Measurements from ENCODE around the gene NOXRED1. TPM values are rescaled to one million over a fixed set of nuclear protein-coding genes. Genes with fewer than 3 reads are reported as not detected.
A peak's percentile ranks its signal among the peaks of the same experiment; 100 is the strongest.

Gene NOXRED1
- polyA plus RNA-seq (2013, experiment 1 of 4) = 0.56 TPM
- polyA plus RNA-seq (2013, experiment 2 of 4) = 0.27 TPM
- 0.27 TPM for polyA plus RNA-seq (2013, experiment 3 of 4)
- polyA plus RNA-seq (2013, experiment 4 of 4) = 0.41 TPM

GRCh38 chr14:77423423-77423822 is at the start of gene NOXRED1:
NOXRED1 (minus strand) TSS chr14:77423523; CDS start chr14:77422889, 634 bp downstream.
- Histone ChIP-seq H3K36me3 (ENCODE audit: control insufficient read depth, insufficient read depth, low read length) (peaks cover 34% of the 10 kb centered on the region), H3K4me3 (ENCODE audit: insufficient read depth, low read depth, low read length) (no peak within 1 kb of the TSS), H3K9me3 (ENCODE audit: control insufficient read depth, low read length) (no peaks in the 10 kb centered on the region), H3K27me3 (ENCODE audit: control insufficient read depth, insufficient read depth, low read length, poor library complexity, severe bottlenecking) (no peaks in the 10 kb centered on the region), H3K4me1 (ENCODE audit: control insufficient read depth, insufficient read depth, low read length) (no peaks in the 10 kb centered on the region), H3K27ac (ENCODE audit: insufficient read depth, low read depth, low read length, poor library complexity, severe bottlenecking) (no peak within 1 kb of the TSS)
- 94 to 96% methylated on average over 1 of the region's 1 CpG for WGBS, 2 experiments

GRCh38 chr14:77470224-77470870 is 47.0 kb upstream of the NOXRED1 start:
- Histone ChIP-seq H3K4me3 (ENCODE audit: insufficient read depth, low read depth, low read length) (no peak overlapping the region), H3K27ac (ENCODE audit: insufficient read depth, low read depth, low read length, poor library complexity, severe bottlenecking) (no peak overlapping the region), H3K4me1 (ENCODE audit: control insufficient read depth, insufficient read depth, low read length) (no peaks in the 10 kb centered on the region), H3K27me3 (ENCODE audit: control insufficient read depth, insufficient read depth, low read length, poor library complexity, severe bottlenecking) (no peaks in the 10 kb centered on the region), H3K36me3 (ENCODE audit: control insufficient read depth, insufficient read depth, low read length) (peaks cover 22% of the 10 kb centered on the region), H3K9me3 (ENCODE audit: control insufficient read depth, low read length) (no peaks in the 10 kb centered on the region)
- WGBS, 2 experiments = 87% methylated on average over 5 of the region's 5 CpGs

GRCh38 chr14:77469539-77469938 is 46.2 kb upstream of the NOXRED1 start:
- no peak overlapping the region for H3K27ac ChIP-seq (ENCODE audit: insufficient read depth, low read depth, low read length, poor library complexity, severe bottlenecking)
- no peaks in the 10 kb centered on the region for H3K4me1 ChIP-seq (ENCODE audit: control insufficient read depth, insufficient read depth, low read length)
- H3K27me3 ChIP-seq (ENCODE audit: control insufficient read depth, insufficient read depth, low read length, poor library complexity, severe bottlenecking) = no peaks in the 10 kb centered on the region
- no peak overlapping the region for H3K4me3 ChIP-seq (ENCODE audit: insufficient read depth, low read depth, low read length)
- no peaks in the 10 kb centered on the region for H3K9me3 ChIP-seq (ENCODE audit: control insufficient read depth, low read length)
- peaks cover 28% of the 10 kb centered on the region for H3K36me3 ChIP-seq (ENCODE audit: control insufficient read depth, insufficient read depth, low read length)
- 90 to 92% methylated on average over 1 of the region's 1 CpG for WGBS, 2 experiments

GRCh38 chr14:77469067-77469505 is 45.8 kb upstream of the NOXRED1 start:
- Histone ChIP-seq H3K4me3 (ENCODE audit: insufficient read depth, low read depth, low read length) (no peak overlapping the region), H3K27ac (ENCODE audit: insufficient read depth, low read depth, low read length, poor library complexity, severe bottlenecking) (no peak overlapping the region), H3K27me3 (ENCODE audit: control insufficient read depth, insufficient read depth, low read length, poor library complexity, severe bottlenecking) (no peaks in the 10 kb centered on the region), H3K4me1 (ENCODE audit: control insufficient read depth, insufficient read depth, low read length) (no peaks in the 10 kb centered on the region), H3K36me3 (ENCODE audit: control insufficient read depth, insufficient read depth, low read length) (peaks cover 32% of the 10 kb centered on the region), H3K9me3 (ENCODE audit: control insufficient read depth, low read length) (no peaks in the 10 kb centered on the region)
- 90 to 92% methylated on average over 14 of the region's 14 CpGs for WGBS, 2 experiments

- H3K36me3 ChIP-seq (ENCODE audit: control insufficient read depth, insufficient read depth, low read length) = peaks cover 41% of the 10 kb centered on the region
- H3K4me3 ChIP-seq (ENCODE audit: insufficient read depth, low read depth, low read length) = no peak overlapping the region
- no peaks in the 10 kb centered on the region for H3K9me3 ChIP-seq (ENCODE audit: control insufficient read depth, low read length)
- 92 to 95% methylated on average over 5 of the region's 5 CpGs for WGBS, 2 experiments
- no peak overlapping the region for H3K27ac ChIP-seq (ENCODE audit: insufficient read depth, low read depth, low read length, poor library complexity, severe bottlenecking)
- H3K4me1 ChIP-seq (ENCODE audit: control insufficient read depth, insufficient read depth, low read length) = no peaks in the 10 kb centered on the region
- no peaks in the 10 kb centered on the region for H3K27me3 ChIP-seq (ENCODE audit: control insufficient read depth, insufficient read depth, low read length, poor library complexity, severe bottlenecking)
Observed at GRCh38 chr14:77467801-77468200, 44.5 kb upstream of the NOXRED1 start.

- H3K36me3 ChIP-seq (ENCODE audit: control insufficient read depth, insufficient read depth, low read length) = peaks cover 37% of the 10 kb centered on the region
- H3K9me3 ChIP-seq (ENCODE audit: control insufficient read depth, low read length) = no peaks in the 10 kb centered on the region
- peak overlapping the region; percentile 98 for H3K4me3 ChIP-seq (ENCODE audit: insufficient read depth, low read depth, low read length)
- peaks cover 12% of the 10 kb centered on the region for H3K4me1 ChIP-seq (ENCODE audit: control insufficient read depth, insufficient read depth, low read length)
- H3K27me3 ChIP-seq (ENCODE audit: control insufficient read depth, insufficient read depth, low read length, poor library complexity, severe bottlenecking) = no peaks in the 10 kb centered on the region
- H3K27ac ChIP-seq (ENCODE audit: insufficient read depth, low read depth, low read length, poor library complexity, severe bottlenecking) = no peak overlapping the region
- 49 to 53% methylated on average over 13 of the region's 13 CpGs for WGBS, 2 experiments
Observed at GRCh38 chr14:77459072-77459723, 35.9 kb upstream of the NOXRED1 start.

- no peaks in the 10 kb centered on the region for H3K27me3 ChIP-seq (ENCODE audit: control insufficient read depth, insufficient read depth, low read length, poor library complexity, severe bottlenecking)
- peaks cover 30% of the 10 kb centered on the region for H3K36me3 ChIP-seq (ENCODE audit: control insufficient read depth, insufficient read depth, low read length)
- H3K27ac ChIP-seq (ENCODE audit: insufficient read depth, low read depth, low read length, poor library complexity, severe bottlenecking) = peak overlapping the region; percentile 79
- H3K9me3 ChIP-seq (ENCODE audit: control insufficient read depth, low read length) = no peaks in the 10 kb centered on the region
- WGBS, 2 experiments = 0 to 1% methylated on average over 28 to 29 of the region's 29 CpGs
- peak overlapping the region; percentile 98 for H3K4me3 ChIP-seq (ENCODE audit: insufficient read depth, low read depth, low read length)
- H3K4me1 ChIP-seq (ENCODE audit: control insufficient read depth, insufficient read depth, low read length) = peaks cover 12% of the 10 kb centered on the region
Observed at GRCh38 chr14:77458249-77458950, 35.1 kb upstream of the NOXRED1 start.

- Histone ChIP-seq H3K9me3 (ENCODE audit: control insufficient read depth, low read length) (no peaks in the 10 kb centered on the region), H3K36me3 (ENCODE audit: control insufficient read depth, insufficient read depth, low read length) (peaks cover 26% of the 10 kb centered on the region), H3K27me3 (ENCODE audit: control insufficient read depth, insufficient read depth, low read length, poor library complexity, severe bottlenecking) (no peaks in the 10 kb centered on the region), H3K27ac (ENCODE audit: insufficient read depth, low read depth, low read length, poor library complexity, severe bottlenecking) (peak within 1 kb of the TSS; percentile 79), H3K4me1 (ENCODE audit: control insufficient read depth, insufficient read depth, low read length) (peaks cover 12% of the 10 kb centered on the region), H3K4me3 (ENCODE audit: insufficient read depth, low read depth, low read length) (peak within 1 kb of the TSS; percentile 98)
- 0% methylated on average over 50 of the region's 50 CpGs for WGBS, 2 experiments
Observed at GRCh38 chr14:77457522-77458248, 34.4 kb upstream of the NOXRED1 start, which contains the start of the genes AHSA1 and VIPAS39. AHSA1 (plus strand) TSS chr14:77458093; CDS start chr14:77458190, 97 bp downstream. VIPAS39 (minus strand) TSS chr14:77457601; CDS start chr14:77454102, 3,499 bp downstream.

- Histone ChIP-seq H3K36me3 (ENCODE audit: control insufficient read depth, insufficient read depth, low read length) (peaks cover 20% of the 10 kb centered on the region), H3K9me3 (ENCODE audit: control insufficient read depth, low read length) (no peaks in the 10 kb centered on the region), H3K4me3 (ENCODE audit: insufficient read depth, low read depth, low read length) (peak overlapping the region; percentile 98), H3K27ac (ENCODE audit: insufficient read depth, low read depth, low read length, poor library complexity, severe bottlenecking) (peak overlapping the region; percentile 51), H3K4me1 (ENCODE audit: control insufficient read depth, insufficient read depth, low read length) (peaks cover 12% of the 10 kb centered on the region), H3K27me3 (ENCODE audit: control insufficient read depth, insufficient read depth, low read length, poor library complexity, severe bottlenecking) (no peaks in the 10 kb centered on the region)
- WGBS, 2 experiments = 0 to 1% methylated on average over 18 of the region's 18 CpGs
Observed at GRCh38 chr14:77457115-77457521, 33.8 kb upstream of the NOXRED1 start.

All from ectodermal cell (in vitro differentiated cells).